H1 (cell line): ENCODE results near the gene GRK3.

Experiments
- BRCA1 ChIP-seq: IDR thresholded peaks from 2 replicates; pipeline ENCODE4 v1.6.1; 2012; ENCODE audit warnings: low read depth, low read length, improper control_type of control experiment
- CBX5 ChIP-seq: fragments of 300-800, 300-1000 bp; sonication (generic); IDR thresholded peaks from 2 replicates; pipeline ENCODE4 v1.7.1; 2016; ENCODE audit warnings: antibody characterized with exemption, low read length, low read depth
- CBX8 ChIP-seq: fragments of 300-800, 300-1000 bp; sonication (generic); IDR thresholded peaks from 2 replicates; pipeline ENCODE4 v1.7.1; 2016; ENCODE audit warnings: low read depth, low read length, borderline replicate concordance
- CHD1 ChIP-seq: IDR thresholded peaks from 2 replicates; pipeline ENCODE4 v1.6.1; 2012; ENCODE audit warnings: low read depth, low read length, improper control_type of control experiment
- CTCF ChIP-seq, 3 experiments: IDR thresholded peaks; 1 replicate in 2 of 3; 2 replicates in 1 of 3; pipeline versions ENCODE4 v1.5.1 to v1.6.1; 2011; ENCODE audit warnings: low read length in 3 of 3, mild to moderate bottlenecking in 3 of 3, inconsistent platforms in 2 of 3, low read depth in 1 of 3, moderate library complexity in 1 of 3; ENCODE audit not compliant: insufficient read depth in 1 of 3; ENCODE audit errors: control extremely low read depth in 1 of 3
- EP300 ChIP-seq, 2 experiments: IDR thresholded peaks; 1 replicate in 1 of 2; 2 replicates in 1 of 2; pipeline ENCODE4 v1.6.1; 2011 to 2012; ENCODE audit warnings: low read depth in 2 of 2, low read length in 2 of 2, mild to moderate bottlenecking in 2 of 2, borderline replicate concordance in 1 of 2, inconsistent platforms in 1 of 2, moderate library complexity in 1 of 2
- MAFK ChIP-seq: IDR thresholded peaks from 2 replicates; pipeline ENCODE4 v1.6.1; 2012; ENCODE audit warnings: low read depth, mild to moderate bottlenecking, improper control_type of control experiment, low read length
- POLR2A ChIP-seq, 2 experiments: IDR thresholded peaks; 1 replicate in 1 of 2; 2 replicates in 1 of 2; pipeline ENCODE4 v1.6.1; 2011; ENCODE audit warnings: low read depth in 2 of 2, low read length in 2 of 2, mild to moderate bottlenecking in 2 of 2; ENCODE audit errors: control extremely low read depth in 1 of 2
- POLR2AphosphoS5 ChIP-seq: IDR thresholded peaks from 2 replicates; pipeline ENCODE4 v1.6.1; 2011; ENCODE audit warnings: low read depth, low read length
- TAF1 ChIP-seq: IDR thresholded peaks from 2 replicates; pipeline ENCODE4 v1.6.1; 2011; ENCODE audit warnings: mild to moderate bottlenecking, low read depth, low read length

DNA sequence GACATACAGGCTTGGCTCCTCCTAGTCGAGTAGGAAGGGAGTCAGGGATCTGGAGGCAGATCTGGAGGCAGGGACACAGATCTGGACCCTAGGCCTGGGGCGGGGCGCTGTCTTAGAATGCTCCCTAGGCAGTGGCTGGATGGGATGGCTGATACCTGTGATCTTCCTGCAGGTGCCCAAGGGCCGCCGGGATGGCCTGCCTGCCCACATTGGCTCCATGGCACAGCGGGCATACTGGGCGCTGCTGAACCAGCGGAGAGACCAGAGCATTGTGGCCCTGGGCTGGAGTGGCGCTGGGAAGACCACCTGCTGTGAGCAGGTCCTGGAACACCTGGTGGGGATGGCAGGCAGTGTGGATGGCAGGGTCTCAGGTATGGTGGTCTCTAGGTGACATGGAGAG, 212.9 kb downstream of the GRK3 start:
- TF ChIP-seq POLR2AphosphoS5 (no peak), EP300 (IDR thresholded peaks at IDR 0.05; ENCODE audit: borderline replicate concordance in 1 of 2, low read depth in 2 of 2, low read length in 2 of 2) (no peak), POLR2A (IDR thresholded peaks at IDR 0.05; ENCODE audit: control extremely low read depth in 1 of 2, low read depth in 2 of 2, low read length in 2 of 2) (no peak), TAF1 (no peak), CTCF (IDR thresholded peaks at IDR 0.05; ENCODE audit: control extremely low read depth in 1 of 3, insufficient read depth in 1 of 3, low read depth in 1 of 3, low read length in 3 of 3) (no peak), BRCA1 (no peak), CBX8 (no peak), MAFK (no peak), CHD1 (no peak), CBX5 (no peak)
